A673 (cell line): Measurements from ENCODE around the gene GPR158. TPM values are rescaled to one million over a fixed set of nuclear protein-coding genes. Genes with fewer than 3 reads are reported as not detected.

Experiments
- BruUV-seq: library from RNA; stranded (reverse); fragments of 400-500 nt; replicated peaks from 2 replicates; lab custom pipeline; 2021; lab: Mats Ljungman, UMichigan
- CTCF ChIA-PET: fragments of 300-600 bp; sonication (Branson Sonifier 250); formaldehyde crosslinking; loops from one replicate; lab custom pipeline; 2022; ENCODE audit warnings: antibody characterized with exemption; lab: Charles Lee
- POLR2A ChIA-PET: fragments of 300-600 bp; sonication (Branson Sonifier 250); formaldehyde crosslinking; loops from one replicate; lab custom pipeline; 2022; ENCODE audit warnings: antibody characterized with exemption; ENCODE audit not compliant: low non-redundant PET; lab: Charles Lee
- DNase-seq: peaks from one replicate; pipeline ENCODE4 v3.0.0-alpha.2; 2015; ENCODE audit warnings: low spot score
- H3K27ac ChIP-seq: fragments of 200-600 bp; sonication (generic); 2 replicates; pipeline ENCODE4 v1.5.1; 2016; ENCODE audit warnings: mixed run types, low read depth, mild to moderate bottlenecking, mixed read lengths, antibody characterized with exemption, low read length; ENCODE audit not compliant: poor library complexity, severe bottlenecking
- H3K27me3 ChIP-seq: fragments of 200-600 bp; sonication (generic); replicated peaks from 2 replicates; pipeline ENCODE4 v1.6.1; 2017; ENCODE audit warnings: mixed run types, low read depth, mild to moderate bottlenecking, mixed read lengths, antibody characterized with exemption, low read length; ENCODE audit not compliant: insufficient read depth, poor library complexity
- H3K36me3 ChIP-seq: fragments of 200-600 bp; sonication (generic); 2 replicates; pipeline ENCODE4 v1.6.1; 2016; ENCODE audit warnings: mixed run types, mild to moderate bottlenecking, mixed read lengths, antibody characterized with exemption, low read length; ENCODE audit not compliant: insufficient read depth, poor library complexity, severe bottlenecking
- H3K4me1 ChIP-seq: fragments of 200-600 bp; sonication (generic); 2 replicates; pipeline ENCODE4 v1.6.1; 2017; ENCODE audit warnings: mixed run types, mild to moderate bottlenecking, mixed read lengths, antibody characterized with exemption, low read length; ENCODE audit not compliant: insufficient read depth, poor library complexity, severe bottlenecking
- H3K4me3 ChIP-seq: fragments of 200-600 bp; sonication (generic); 2 replicates; pipeline ENCODE4 v1.5.1; 2016; ENCODE audit warnings: low read depth, mixed run types, mild to moderate bottlenecking, mixed read lengths, low read length; ENCODE audit not compliant: poor library complexity, severe bottlenecking
- H3K9me3 ChIP-seq: fragments of 200-600 bp; sonication (generic); 2 replicates; pipeline ENCODE4 v1.6.1; 2016; ENCODE audit warnings: mixed run types, low read depth, mild to moderate bottlenecking, mixed read lengths, antibody characterized with exemption, low read length; ENCODE audit not compliant: poor library complexity, severe bottlenecking
- CTCF ChIP-seq: fragments of 300-800, 200-600 bp; sonication (generic); conservative IDR thresholded peaks from 2 replicates; pipeline ENCODE4 v1.5.1; 2017; ENCODE audit warnings: low read depth, mild to moderate bottlenecking, antibody characterized with exemption, low read length, moderate library complexity, mixed read lengths
- EZH2 ChIP-seq: fragments of 200-600 bp; sonication (generic); IDR thresholded peaks from 2 replicates; pipeline ENCODE4 v1.6.1; 2017; ENCODE audit warnings: borderline replicate concordance, low read depth, mild to moderate bottlenecking, mixed read lengths, antibody characterized with exemption, low read length; ENCODE audit not compliant: poor library complexity, severe bottlenecking
- intact Hi-C: fragments of 100-400 bp; cut with micrococcal nuclease; formaldehyde crosslinking; loops from one replicate; pipeline ENCODE4 v1.10.0; 2022; ENCODE audit not compliant: unreplicated experiment
- total RNA-seq: library from RNA; stranded (reverse); gene quantifications from 2 replicates; pipeline ENCODE4 v1.2.3, GENCODE V29; 2021

The GPR158 gene
- total RNA-seq, 1 experiment from 2014 or later = not detected

GRCh38 chr10:25646371-25646770 lies 471.6 kb downstream of the GPR158 start:
- intact Hi-C loops = no loop called here
- Histone ChIP-seq H3K36me3 (no peaks in the 10 kb centered on the region), H3K4me1 (no peaks in the 10 kb centered on the region), H3K4me3 (no peak overlapping the region), H3K27me3 (peaks cover 10% of the 10 kb centered on the region), H3K9me3 (no peaks in the 10 kb centered on the region), H3K27ac (no peak overlapping the region)
- no peak for DNase-seq
- TF ChIP-seq EZH2 = no peak
- TF ChIP-seq CTCF = no peak
- CTCF ChIA-PET = no interaction called here
- POLR2A ChIA-PET = no interaction called here
- no TSS peak for BruUV-seq

GRCh38 chr10:25651534-25651933 lies 476.7 kb downstream of the GPR158 start:
- Histone ChIP-seq H3K4me1 (no peaks in the 10 kb centered on the region), H3K4me3 (no peak overlapping the region), H3K36me3 (no peaks in the 10 kb centered on the region), H3K27ac (no peak overlapping the region), H3K27me3 (peaks cover 37% of the 10 kb centered on the region), H3K9me3 (no peaks in the 10 kb centered on the region)
- DNase-seq = no peak
- TF ChIP-seq EZH2 = no peak
- no peak for TF ChIP-seq CTCF
- POLR2A ChIA-PET = no interaction called here
- CTCF ChIA-PET = no interaction called here
- intact Hi-C loops = no loop called here
- no TSS peak for BruUV-seq

Other genes starting within 250 kb of the GPR158 start
- gene PRTFDC1, start 222.4 kb upstream of the GPR158 start, total RNA-seq = 49.7 and 49.8 TPM in 2 replicates
- 0.17 TPM in 1 of 2 replicates, not detected in the other for gene ENKUR, start 158.8 kb upstream of the GPR158 start, total RNA-seq
- gene THNSL1, start 158.4 kb upstream of the GPR158 start, total RNA-seq = 6.2 and 7.1 TPM in 2 replicates